AG09319 (cell line): ENCODE data around the gene SERPINA3.

Experiments
- DNase-seq: peaks from one replicate; pipeline ENCODE4 v3.0.0-alpha.2; 2010; ENCODE audit warnings: low read depth; ENCODE audit errors: extremely low read depth
- TF ChIP-seq, protein P1 (sequence below): IDR thresholded peaks from 2 replicates; pipeline ENCODE4 v1.5.1; 2011; ENCODE audit warnings: low read depth, mild to moderate bottlenecking, inconsistent platforms, low read length, moderate library complexity

The SERPINA3 gene

DNA sequence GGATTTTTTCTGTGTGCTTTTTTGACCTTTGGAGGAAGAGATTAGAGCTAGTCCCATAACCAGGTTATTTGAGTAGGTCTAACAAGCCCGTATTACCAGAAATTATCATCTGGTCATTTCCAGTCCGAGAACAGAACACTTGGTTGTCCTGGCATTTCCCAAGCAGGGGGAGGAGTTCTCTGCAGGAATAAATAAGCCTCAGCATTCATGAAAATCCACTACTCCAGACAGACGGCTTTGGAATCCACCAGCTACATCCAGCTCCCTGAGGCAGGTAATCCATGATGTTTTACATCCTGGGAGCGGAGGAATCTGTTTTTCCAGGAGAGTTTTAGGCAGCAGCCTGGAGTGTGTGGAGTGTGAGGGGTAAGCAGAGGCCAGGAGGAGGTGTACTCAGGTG lies at the start of gene SERPINA3:
SERPINA3 (plus strand) TSS at position 218 of the 400 bp plus-strand sequence. CDS start 2,051 bp downstream, outside the sequence.
- TF ChIP-seq, protein P1, sequence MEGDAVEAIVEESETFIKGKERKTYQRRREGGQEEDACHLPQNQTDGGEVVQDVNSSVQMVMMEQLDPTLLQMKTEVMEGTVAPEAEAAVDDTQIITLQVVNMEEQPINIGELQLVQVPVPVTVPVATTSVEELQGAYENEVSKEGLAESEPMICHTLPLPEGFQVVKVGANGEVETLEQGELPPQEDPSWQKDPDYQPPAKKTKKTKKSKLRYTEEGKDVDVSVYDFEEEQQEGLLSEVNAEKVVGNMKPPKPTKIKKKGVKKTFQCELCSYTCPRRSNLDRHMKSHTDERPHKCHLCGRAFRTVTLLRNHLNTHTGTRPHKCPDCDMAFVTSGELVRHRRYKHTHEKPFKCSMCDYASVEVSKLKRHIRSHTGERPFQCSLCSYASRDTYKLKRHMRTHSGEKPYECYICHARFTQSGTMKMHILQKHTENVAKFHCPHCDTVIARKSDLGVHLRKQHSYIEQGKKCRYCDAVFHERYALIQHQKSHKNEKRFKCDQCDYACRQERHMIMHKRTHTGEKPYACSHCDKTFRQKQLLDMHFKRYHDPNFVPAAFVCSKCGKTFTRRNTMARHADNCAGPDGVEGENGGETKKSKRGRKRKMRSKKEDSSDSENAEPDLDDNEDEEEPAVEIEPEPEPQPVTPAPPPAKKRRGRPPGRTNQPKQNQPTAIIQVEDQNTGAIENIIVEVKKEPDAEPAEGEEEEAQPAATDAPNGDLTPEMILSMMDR: no peak
- no peak for DNase-seq

DNA sequence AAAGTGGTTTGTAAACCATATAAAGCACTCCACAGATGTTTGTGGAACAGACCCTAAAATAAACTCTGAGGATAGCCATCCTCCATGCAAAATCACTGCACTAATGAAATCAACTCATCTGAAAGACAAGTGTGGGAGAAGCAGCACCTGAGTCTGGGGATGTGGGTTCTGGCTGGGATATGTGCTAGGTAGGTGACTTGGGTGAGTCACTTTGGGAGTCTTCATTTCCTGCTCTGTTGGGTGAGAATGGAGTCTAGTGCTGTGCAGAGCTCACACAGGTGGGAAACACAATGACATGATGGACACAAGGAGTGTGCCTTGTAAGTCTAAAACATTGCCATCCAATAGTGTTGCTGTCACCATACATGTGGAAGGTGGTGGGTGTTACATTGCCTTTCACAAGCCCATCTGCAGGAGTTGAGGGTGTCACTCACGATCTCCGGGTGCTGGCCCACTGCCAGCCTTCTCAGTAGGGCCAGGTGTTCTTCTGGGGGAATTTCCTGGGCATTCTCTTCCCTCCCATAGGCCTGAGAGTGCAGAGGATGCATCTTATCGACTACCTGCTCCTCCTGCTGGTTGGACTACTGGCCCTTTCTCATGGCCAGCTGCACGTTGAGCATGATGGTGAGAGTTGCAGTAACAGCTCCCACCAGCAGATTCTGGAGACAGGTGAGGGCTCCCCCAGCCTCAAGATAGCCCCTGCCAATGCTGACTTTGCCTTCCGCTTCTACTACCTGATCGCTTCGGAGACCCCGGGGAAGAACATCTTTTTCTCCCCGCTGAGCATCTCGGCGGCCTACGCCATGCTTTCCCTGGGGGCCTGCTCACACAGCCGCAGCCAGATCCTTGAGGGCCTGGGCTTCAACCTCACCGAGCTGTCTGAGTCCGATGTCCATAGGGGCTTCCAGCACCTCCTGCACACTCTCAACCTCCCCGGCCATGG lies 49.0 kb upstream of the SERPINA3 start:
- TF ChIP-seq, protein P1: no peak
- DNase-seq: no peak

DNA sequence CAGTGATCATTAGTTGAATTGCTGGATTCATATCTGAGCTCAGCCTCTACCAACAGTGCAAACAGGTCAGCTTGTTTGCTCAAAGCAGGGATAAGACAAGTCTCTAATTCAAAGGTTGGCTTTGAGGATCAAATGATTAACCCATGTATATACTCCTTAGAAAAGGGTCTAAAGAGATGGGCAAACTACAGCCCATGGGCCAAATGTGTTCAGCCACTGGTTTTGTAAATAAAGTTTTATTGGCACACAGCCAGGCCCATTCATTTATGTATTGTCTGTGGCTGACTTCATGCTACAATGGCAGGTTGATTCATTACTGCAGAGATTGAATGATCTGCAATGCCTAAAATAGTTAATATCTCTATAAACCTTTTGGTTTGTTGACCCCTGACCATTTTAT lies 47.8 kb upstream of the SERPINA3 start:
- no peak for DNase-seq

DNA sequence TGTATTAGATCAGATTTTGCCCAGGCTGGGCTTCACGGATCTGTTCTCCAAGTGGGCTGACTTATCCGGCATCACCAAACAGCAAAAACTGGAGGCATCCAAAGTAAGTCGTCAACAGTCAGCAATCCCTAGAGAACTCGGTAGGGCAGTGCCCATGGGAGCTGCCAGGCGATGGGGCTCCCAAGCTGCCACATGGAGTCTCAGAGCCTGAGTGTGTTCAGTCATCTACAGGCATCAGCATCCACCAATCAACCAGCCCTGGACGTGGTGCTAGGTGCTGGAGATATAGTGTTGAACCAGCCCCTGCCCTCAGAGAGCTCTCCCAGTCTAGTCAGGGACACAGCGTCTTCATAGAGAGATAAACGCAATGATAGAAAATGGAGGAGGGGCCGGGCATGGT lies 44.0 kb upstream of the SERPINA3 start:
- TF ChIP-seq, protein P1: no peak
- DNase-seq: no peak

More for the DNA sequence above, 47.8 kb upstream of the SERPINA3 start:
- TF ChIP-seq, protein P1: no peak

DNA sequence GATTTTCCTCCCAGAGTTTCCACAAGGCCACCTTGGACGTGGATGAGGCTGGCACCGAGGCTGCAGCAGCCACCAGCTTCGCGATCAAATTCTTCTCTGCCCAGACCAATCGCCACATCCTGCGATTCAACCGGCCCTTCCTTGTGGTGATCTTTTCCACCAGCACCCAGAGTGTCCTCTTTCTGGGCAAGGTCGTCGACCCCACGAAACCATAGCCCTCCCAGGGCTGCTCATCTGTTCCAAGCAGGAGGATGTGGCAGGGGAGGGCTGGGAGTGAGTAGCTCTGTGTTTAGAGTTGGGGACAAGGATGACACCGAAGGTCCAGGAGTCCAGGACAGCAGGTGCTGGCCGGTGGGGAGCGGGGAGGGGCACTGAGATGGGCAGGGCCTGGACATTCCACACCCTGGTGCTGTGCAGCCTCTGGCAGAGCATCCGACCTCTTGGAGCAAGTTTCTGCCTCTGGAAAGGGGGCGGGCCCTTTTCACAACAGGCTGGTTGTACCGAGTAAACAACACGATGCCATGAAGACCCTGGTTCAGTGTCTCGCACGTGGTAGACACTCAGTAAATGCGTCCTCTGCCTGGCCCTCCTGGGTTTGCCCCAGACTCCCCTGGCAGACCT lies 42.7 kb upstream of the SERPINA3 start:
- TF ChIP-seq, protein P1: no peak
- DNase-seq: no peak

DNA sequence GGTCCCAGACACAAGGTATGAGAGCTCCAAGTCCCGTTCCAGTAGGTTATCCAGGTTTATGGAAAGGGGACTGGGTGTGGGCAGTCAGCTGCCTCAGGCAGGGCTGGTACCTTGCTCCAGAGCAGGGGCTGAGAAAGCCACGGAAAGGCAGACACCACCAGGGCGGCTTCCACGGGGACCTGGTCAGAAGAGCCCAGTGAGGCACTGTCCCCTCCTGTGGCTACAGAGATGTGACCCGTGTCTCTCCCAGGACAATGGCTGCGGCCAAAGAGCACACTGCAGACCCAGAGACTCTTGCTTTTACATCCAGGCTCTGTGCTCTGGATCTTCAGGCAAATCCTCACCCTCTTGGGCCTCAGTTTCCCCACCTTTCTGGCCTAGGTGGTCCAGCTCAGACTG lies 42.2 kb upstream of the SERPINA3 start:
- TF ChIP-seq, protein P1: no peak
- no peak for DNase-seq

DNA sequence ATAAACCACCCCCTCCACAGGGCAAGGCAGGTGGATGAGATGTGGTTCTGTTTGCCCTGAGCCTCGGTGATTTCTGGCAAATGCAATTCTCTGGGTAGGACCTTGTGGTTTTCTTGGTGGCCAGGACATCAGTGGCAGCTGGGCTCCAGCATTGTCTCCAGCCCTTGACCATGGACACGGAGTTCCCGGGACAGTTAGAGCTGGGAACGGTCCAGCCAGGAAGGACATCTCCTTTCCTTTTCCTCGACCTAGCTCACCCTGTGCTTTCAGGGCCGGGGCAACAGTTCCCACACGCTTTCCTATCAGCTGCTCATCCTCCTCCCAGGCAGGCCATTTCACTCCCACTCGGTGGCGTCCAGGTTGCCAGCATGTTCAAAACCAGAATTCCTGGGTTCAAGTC lies 41.8 kb upstream of the SERPINA3 start:
- TF ChIP-seq, protein P1: no peak
- no peak for DNase-seq
